SK-N-MC (cell line): ENCODE measurements around the gene HORMAD2.

ENCODE experiments used
- EZH2 ChIP-seq: fragments of 200-600 bp; sonication (generic); IDR thresholded peaks from one replicate; pipeline ENCODE4 v1.6.1; 2017; ENCODE audit warnings: antibody characterized with exemption
- FOXP2 ChIP-seq: optimal IDR thresholded peaks from 2 replicates; pipeline ENCODE3; 2011; ENCODE audit warnings: mild to moderate bottlenecking, moderate library complexity; ENCODE audit not compliant: insufficient read depth; ENCODE audit errors: extremely low read length, control extremely low read depth
- POLR2AphosphoS5 ChIP-seq: IDR thresholded peaks from 2 replicates; pipeline ENCODE4 v1.6.1; 2012; ENCODE audit warnings: mild to moderate bottlenecking, low read depth, low read length, borderline replicate concordance

DNA sequence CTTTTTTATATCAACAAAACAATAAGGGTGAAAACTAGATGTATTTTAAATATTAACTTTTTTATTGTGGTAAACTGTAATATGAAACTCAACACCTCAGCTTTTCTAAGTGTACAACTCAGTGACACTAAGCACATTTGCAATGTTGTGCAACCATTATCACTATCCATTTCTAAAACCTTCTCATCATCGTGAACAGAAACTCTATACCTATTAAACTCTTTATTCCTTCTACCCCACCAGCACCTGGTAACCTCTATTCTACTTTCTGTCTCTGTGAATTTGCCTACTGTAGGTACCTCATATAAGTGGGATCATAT, 9.4 kb downstream of the HORMAD2 start:
- no peak for TF ChIP-seq POLR2AphosphoS5
- TF ChIP-seq EZH2 = no peak
- TF ChIP-seq FOXP2 = no peak
